Skin epidermis (tissue), 12 donors: ENCODE measurements around the gene CCDC9.

Source experiments
- H3K27ac ChIP-seq, 21 experiments: fragments of 200-600 bp; sonication (generic) in 11 of 21; one replicate each; pipeline ENCODE4 v1.5.0; 2020; ENCODE audit warnings: mild to moderate bottlenecking in 3 of 21, inconsistent platforms in 2 of 21, moderate library complexity in 2 of 21
- H3K4me3 ChIP-seq, 7 experiments: fragments of 200-600 bp; sonication (generic) in 2 of 7; one replicate each; pipeline ENCODE4 v1.5.0; 2020; ENCODE audit warnings: inconsistent platforms in 2 of 7, mild to moderate bottlenecking in 2 of 7, moderate library complexity in 1 of 7

The CCDC9 gene

DNA sequence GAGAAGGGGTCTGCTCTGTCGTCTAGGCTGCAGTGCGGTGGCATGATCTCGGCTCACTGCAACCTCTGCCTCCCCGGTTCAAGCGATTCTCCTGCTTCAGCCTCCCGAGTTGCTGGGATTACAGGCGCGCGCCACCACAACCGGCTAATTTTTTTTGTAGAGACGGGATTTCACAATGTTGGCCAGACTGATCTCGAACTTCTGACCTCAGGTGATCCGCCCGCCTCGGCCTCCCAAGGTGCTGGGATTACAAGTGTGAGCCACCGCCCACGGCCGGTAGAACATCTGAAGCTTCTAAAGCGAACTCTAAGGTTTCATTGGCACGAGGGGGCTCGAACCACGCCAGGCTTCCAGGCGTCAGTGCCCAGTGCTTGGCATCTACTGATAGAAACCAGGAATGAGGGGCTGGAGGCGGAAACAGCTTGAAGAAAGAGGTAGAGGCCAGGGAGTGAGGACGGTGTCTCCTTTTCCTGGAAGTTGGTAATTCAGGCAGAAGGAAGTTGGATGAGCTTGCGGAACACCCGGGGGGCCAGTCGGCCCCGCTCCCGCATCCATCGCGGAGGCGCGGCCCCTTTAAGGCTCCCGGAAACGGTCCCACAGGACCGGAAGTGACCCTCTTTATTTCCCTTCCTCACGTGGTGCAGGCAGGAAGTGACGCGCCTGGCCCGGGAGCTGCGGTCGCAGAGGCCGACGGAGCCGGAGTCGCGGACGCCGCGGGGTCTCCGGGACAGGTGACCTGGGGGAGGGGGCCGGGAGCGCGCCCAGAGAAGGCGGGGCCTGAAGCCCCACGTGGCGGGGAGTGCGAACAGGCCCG lies at the start of gene CCDC9:
CCDC9 (plus strand) TSS at position 647 of the 814 bp plus-strand sequence. CDS start 1,876 bp downstream, outside the sequence.
- H3K27ac ChIP-seq: peak within 1 kb of the TSS; percentile 3 to 97 (median 92)
- peak within 1 kb of the TSS; percentile 38 to 58 (median 45) for H3K4me3 ChIP-seq

DNA sequence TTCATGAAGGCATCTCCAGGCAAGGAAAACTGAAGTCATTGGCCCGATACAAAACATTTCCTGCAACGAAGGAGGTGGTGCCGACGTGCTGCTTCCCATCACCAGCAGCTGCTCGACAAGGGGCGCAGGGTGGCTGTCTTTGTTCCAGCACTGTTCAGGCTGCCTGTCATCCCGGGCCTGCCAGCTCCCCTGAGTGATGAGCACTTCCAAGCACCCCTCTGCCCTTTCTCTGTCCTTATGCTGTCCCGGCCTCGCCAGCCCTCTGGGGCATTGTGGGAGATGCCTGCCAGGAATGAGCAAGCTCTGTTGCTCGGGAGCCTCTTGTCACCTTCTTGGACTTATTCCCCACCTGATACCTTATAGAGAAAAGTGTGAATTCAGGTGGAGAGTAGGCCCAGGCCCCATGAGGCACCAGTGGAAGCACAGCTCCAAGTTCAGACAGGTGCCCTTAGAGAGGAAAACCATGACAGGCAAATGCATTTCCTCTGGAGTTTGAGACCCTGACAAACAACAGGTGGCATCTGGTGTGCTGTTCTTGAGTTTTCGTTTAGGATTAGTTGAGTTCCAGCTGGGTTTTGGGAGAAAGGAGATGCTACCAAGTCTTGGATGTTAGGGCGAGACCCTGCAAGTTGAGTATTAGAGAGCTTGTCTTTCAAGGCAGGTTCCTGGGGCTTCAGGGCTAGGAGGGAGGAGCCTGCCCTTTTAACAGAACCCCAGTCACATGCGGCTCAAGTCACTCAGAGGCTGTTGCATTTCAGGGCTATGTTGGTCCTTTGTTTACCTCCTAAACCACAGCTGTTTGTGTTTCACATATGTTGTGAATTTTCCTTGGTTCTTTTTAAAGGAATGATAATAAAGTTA lies 46.8 kb upstream of the CCDC9 start:
- peak overlapping the region in 1 of 21 experiments; percentile 22 for H3K27ac ChIP-seq
- no peak overlapping the region for H3K4me3 ChIP-seq

GRCh38 chr19:47210180-47210490 lies 46.2 kb upstream of the CCDC9 start:
- H3K4me3 ChIP-seq: no peak overlapping the region
- peak overlapping the region in 3 of 21 experiments; percentile 17 to 60 (median 22) for H3K27ac ChIP-seq

- H3K4me3 ChIP-seq: no peak overlapping the region
- peak overlapping the region in 15 of 21 experiments; percentile 7 to 71 (median 52) for H3K27ac ChIP-seq
Measured at GRCh38 chr19:47210689-47211316, 45.5 kb upstream of the CCDC9 start.

- no peak overlapping the region for H3K4me3 ChIP-seq
- no peak overlapping the region for H3K27ac ChIP-seq
Measured at GRCh38 chr19:47215581-47215980, 40.7 kb upstream of the CCDC9 start.

DNA sequence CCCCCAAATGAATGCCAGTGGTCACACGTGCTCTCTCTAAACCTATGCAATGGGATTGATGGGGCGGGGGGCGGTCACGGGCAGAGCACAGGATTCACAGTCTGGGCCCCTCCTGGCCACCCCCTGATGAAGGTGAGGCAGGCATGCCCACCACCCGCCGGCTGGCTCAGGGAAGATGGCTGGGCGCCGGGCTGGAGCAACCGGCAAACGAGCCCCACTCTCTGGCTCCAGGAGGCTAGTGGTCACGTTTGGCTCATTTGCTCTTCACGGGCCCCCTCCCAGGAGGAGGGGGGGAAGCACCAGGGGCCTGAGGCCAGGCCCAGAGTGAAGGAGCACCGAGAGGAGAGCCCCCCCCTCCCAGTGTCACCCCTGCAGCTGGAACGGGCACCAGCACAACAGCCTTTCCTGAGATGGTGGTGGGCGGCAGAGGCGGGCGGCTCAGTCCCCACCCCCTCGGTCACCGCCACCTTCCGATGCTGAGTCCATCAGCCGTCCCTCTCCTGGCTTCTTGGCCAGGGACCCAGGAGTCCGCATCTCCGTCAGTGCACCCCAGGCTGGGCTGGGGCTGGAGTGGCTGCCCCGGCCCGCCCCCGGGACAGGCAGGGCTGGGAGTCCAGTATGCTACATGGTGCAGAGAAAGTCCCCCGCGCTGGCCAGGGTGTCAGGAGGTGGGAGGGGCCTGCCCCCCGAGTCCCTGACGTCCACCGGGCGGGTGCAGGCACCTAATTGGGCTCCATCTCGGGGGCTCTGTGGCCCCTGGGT lies 35.1 kb upstream of the CCDC9 start:
- Histone ChIP-seq H3K4me3 (no peak overlapping the region), H3K27ac (no peak overlapping the region)

- Histone ChIP-seq H3K4me3 (no peak overlapping the region), H3K27ac (no peak overlapping the region)
Measured at GRCh38 chr19:47221890-47222289, 34.4 kb upstream of the CCDC9 start.

DNA sequence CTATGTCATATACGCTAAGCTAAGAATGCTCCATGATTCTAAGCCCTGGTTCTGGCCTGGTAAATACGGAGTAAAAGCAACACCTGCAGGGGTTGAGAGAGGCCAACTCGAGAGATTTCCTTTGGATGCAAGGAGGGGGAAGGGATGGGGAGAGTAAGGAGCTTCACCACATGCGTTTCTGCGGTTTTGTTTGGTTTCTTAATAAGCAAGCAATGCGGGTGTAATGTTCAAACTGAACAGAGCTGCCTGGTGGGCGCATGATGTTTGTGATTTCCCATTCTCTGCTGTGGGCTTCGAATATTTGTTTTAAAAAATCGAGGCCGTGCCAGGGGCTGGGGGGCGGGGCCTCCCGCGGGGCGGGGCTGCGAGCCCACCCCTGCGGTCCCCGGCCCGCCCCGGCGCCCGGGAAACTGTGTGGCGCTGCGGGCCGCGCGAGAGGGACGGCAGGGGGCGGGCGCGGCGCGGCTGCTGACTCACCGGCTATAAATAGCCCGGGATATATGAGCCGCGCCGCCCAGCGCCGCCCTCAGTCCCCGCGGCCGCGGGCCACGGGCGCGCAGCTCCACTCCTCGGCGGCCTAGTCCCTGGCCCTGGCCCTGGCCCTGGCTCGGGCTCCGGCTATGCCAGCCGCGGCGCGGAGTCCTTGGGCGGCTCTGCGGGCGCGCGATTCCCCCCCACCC lies 30.4 kb upstream of the CCDC9 start:
- peak overlapping the region; percentile 49 to 99 (median 68) for H3K4me3 ChIP-seq
- H3K27ac ChIP-seq: peak overlapping the region; percentile 81 to 99 (median 97)

DNA sequence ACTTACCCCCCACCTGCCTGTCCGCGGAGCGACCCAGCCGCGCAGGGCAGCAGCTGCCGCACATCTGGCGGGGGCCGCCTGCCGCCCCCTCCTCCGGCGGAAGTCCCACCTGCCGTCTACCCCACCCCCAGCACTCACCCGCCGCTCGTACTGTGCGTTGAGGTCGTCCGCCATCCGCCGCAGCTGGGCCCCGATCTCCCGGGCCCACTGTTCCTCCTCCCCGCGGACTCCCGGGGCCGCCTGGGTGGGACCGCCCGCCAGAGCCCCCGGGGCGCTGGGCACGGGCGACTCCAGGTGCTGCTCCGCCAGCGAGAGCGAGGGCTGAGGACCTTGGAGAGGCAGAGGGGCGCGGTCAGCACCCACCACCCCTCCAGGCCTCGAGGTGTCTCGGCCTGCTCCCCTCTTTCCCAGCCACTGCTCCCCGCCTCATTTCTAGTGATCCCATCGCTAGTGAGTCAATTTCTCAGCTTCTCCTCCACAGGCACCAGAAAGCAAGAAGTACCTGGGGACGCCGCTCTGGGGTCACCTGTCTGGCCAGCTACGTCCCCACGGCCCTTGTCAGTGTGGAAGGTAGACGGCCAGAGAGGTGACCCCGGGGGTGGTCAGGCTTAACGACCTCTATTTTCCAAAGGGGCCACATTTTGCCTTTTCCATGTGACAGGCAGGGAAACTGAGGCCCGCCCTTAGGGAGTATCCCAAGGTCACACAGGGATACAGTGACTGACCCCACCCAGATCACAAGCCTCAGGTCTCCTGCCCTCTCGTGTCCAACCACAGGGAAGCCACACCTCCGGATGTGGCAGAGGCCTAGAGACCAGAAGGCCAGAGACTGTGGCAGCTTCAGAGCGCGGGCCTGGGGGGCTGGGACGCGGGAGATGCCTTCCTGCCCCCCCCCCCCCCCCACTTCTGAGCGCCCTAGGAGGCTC lies 29.6 kb upstream of the CCDC9 start:
- Histone ChIP-seq H3K4me3 (peak overlapping the region; percentile 49 to 99 (median 68)), H3K27ac (peak overlapping the region; percentile 81 to 99 (median 97))

GRCh38 chr19:47227352-47228167 lies 28.8 kb upstream of the CCDC9 start:
- peak overlapping the region; percentile 41 to 99 (median 97) for H3K27ac ChIP-seq
- peak overlapping the region; percentile 49 to 99 (median 68) for H3K4me3 ChIP-seq

- peak overlapping the region; percentile 49 to 99 (median 68) for H3K4me3 ChIP-seq
- H3K27ac ChIP-seq: peak overlapping the region in 20 of 21 experiments; percentile 88 to 99 (median 97)
Measured at GRCh38 chr19:47228168-47228936, 28.0 kb upstream of the CCDC9 start.

DNA sequence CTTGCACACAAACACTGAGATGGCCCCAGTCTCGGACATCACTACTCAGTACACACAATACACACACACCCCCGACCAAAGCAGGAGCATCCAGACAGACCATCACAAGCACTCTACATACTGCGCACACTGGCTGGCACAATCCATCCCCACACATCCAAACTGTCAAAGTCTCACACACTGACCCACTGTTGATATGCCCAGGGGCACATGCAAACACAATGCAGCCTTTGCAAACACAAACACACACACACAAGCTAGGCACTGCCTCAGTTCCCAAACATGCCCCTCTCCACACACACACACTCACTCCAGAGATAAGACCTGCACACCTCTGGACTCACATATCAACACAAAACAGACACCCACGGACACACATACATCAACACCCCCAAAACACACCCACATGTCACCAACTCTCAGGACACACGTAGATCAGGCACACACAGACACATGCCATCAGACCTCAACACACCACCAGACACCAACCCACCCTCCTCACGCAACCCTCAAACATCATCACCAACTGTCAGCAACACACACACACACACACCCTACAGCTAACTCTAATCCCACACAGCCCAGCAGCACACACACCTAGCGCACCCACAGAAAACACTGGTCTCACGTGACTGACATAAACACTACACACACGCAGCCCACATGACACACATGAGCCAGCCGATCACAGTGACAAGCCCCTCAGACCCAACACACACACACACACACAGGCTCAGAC lies 27.2 kb upstream of the CCDC9 start:
- Histone ChIP-seq H3K27ac (peak overlapping the region in 19 of 21 experiments; percentile 88 to 99 (median 97)), H3K4me3 (peak overlapping the region; percentile 65 to 99 (median 87))

DNA sequence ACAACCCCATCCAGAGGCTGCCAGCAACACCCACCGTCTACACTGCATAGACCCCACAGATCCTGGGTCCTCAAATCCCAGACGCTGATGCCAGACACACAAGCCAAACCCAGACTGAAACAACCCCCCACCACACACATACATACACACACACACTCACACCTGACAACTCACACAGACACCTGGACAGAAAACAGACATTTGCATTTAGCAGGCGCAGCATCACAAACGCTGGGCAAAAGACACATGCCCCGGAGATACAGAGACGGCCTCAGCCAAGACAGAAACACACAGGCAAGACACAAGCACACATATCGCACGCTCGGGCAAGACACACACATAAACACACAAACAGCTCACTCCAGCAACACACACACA lies 26.7 kb upstream of the CCDC9 start:
- Histone ChIP-seq H3K27ac (peak overlapping the region in 19 of 21 experiments; percentile 22 to 99 (median 91)), H3K4me3 (peak overlapping the region; percentile 65 to 99 (median 87))

- peak overlapping the region; percentile 54 to 99 (median 87) for H3K27ac ChIP-seq
- H3K4me3 ChIP-seq: peak overlapping the region; percentile 65 to 99 (median 87)
Measured at GRCh38 chr19:47230054-47230920, 26.0 kb upstream of the CCDC9 start.

DNA sequence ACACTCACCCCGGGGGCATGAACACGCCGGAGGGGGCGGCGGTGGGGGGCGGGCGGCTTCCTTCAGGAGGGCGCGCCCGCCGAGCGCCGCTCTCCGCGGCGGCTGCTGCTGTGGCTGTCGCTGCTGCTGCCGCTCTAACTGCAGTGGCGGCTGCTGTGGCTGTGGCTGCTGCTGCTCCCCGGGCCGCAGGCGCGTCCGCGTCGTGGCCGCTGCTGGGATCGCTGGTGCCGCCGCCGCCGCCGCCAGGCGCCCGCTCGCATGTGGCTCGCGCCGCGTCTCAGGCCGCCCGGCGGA lies 25.5 kb upstream of the CCDC9 start, which contains the start of gene BBC3:
BBC3 (minus strand) TSS at position 279 of the 294 bp plus-strand sequence. CDS start 2,768 bp downstream, outside the sequence.
- peak within 1 kb of the TSS; percentile 54 to 99 (median 87) for H3K27ac ChIP-seq

More for the DNA sequence above, 25.5 kb upstream of the CCDC9 start, which contains the start of gene BBC3:
- peak within 1 kb of the TSS; percentile 65 to 99 (median 87) for H3K4me3 ChIP-seq
